HEK293 (cell line): ENCODE measurements around the gene AFF1.

ENCODE experiments used
- CTCF ChIA-PET: fragments of 350-600 bp; formaldehyde crosslinking; extraction: SDS; loops from one replicate; lab custom pipeline; 2021; ENCODE audit warnings: antibody characterized with exemption; lab: Yijun Ruan, JAX
- POLR2A ChIA-PET: fragments of 300-600 bp; formaldehyde crosslinking; extraction: SDS; loops from one replicate; lab custom pipeline; 2020; ENCODE audit warnings: antibody characterized with exemption, inconsistent platforms; lab: Yijun Ruan, JAX
- H3K27ac ChIP-seq: fragments of 200-500 bp; sonication (Bioruptor generic); 2 replicates; pipeline ENCODE4 v1.5.1; 2014; ENCODE audit warnings: low read depth, low read length, control low read depth, inconsistent platforms; ENCODE audit errors: extremely low read depth
- H3K36me3 ChIP-seq, 2 experiments: fragments of 200-500 bp in 1 of 2; sonication (Bioruptor generic) in 1 of 2; 1 replicate in 1 of 2; 2 replicates in 1 of 2; pipeline ENCODE4 v1.5.1; 2014 to 2017; ENCODE audit warnings: inconsistent platforms in 2 of 2, low read length in 2 of 2; ENCODE audit not compliant: control insufficient read depth in 2 of 2, insufficient read depth in 1 of 2
- H3K4me1 ChIP-seq: fragments of 200-500 bp; sonication (Bioruptor generic); 2 replicates; pipeline ENCODE4 v1.5.1; 2014; ENCODE audit warnings: mild to moderate bottlenecking, low read length, inconsistent platforms; ENCODE audit not compliant: control insufficient read depth, insufficient read depth
- H3K4me3 ChIP-seq: 2 replicates; pipeline ENCODE4 v1.5.1; 2011; ENCODE audit warnings: low read depth, mild to moderate bottlenecking, control low read depth, low read length, moderate library complexity
- H3K9me3 ChIP-seq: fragments of 200-500 bp; sonication (Bioruptor generic); 2 replicates; pipeline ENCODE4 v1.5.1; 2014; ENCODE audit warnings: low read depth, low read length, inconsistent platforms; ENCODE audit not compliant: control insufficient read depth, insufficient read depth
- GLIS2 ChIP-seq: fragments of 450-650 bp; formaldehyde crosslinking; IDR thresholded peaks from 2 replicates; pipeline ENCODE4 v1.5.1; 2016; ENCODE audit warnings: missing biosample characterization, missing genetic modification characterization
- KLF16 ChIP-seq: fragments of 450-650 bp; formaldehyde crosslinking; IDR thresholded peaks from 2 replicates; pipeline ENCODE4 v1.5.1; 2017; ENCODE audit warnings: missing biosample characterization, missing genetic modification characterization
- REPIN1 ChIP-seq: fragments of 450-650 bp; formaldehyde crosslinking; IDR thresholded peaks from 2 replicates; pipeline ENCODE4 v1.5.1; 2017; ENCODE audit warnings: missing biosample characterization, missing genetic modification characterization, low read depth
- SCRT1 ChIP-seq: fragments of 450-650 bp; formaldehyde crosslinking; IDR thresholded peaks from 2 replicates; pipeline ENCODE4 v1.5.1; 2016; ENCODE audit warnings: missing biosample characterization, missing genetic modification characterization, borderline replicate concordance
- SP7 ChIP-seq: fragments of 450-650 bp; formaldehyde crosslinking; IDR thresholded peaks from 2 replicates; pipeline ENCODE4 v1.5.1; 2016; ENCODE audit warnings: missing biosample characterization, missing genetic modification characterization
- ZBTB10 ChIP-seq: fragments of 450-650 bp; formaldehyde crosslinking; IDR thresholded peaks from 2 replicates; pipeline ENCODE4 v1.5.1; 2016; ENCODE audit warnings: missing biosample characterization, missing genetic modification characterization
- ZBTB49 ChIP-seq: fragments of 450-650 bp; formaldehyde crosslinking; IDR thresholded peaks from 2 replicates; pipeline ENCODE4 v1.5.1; 2016; ENCODE audit warnings: missing biosample characterization, missing genetic modification characterization, low read depth
- ZNF10 ChIP-seq: fragments of 450-650 bp; formaldehyde crosslinking; IDR thresholded peaks from 2 replicates; pipeline ENCODE4 v1.5.1; 2017; ENCODE audit warnings: missing biosample characterization, missing genetic modification characterization
- ZNF138 ChIP-seq: fragments of 450-650 bp; formaldehyde crosslinking; IDR thresholded peaks from 2 replicates; pipeline ENCODE4 v1.5.1; 2016; ENCODE audit warnings: missing biosample characterization, missing genetic modification characterization, borderline replicate concordance
- ZNF24 ChIP-seq: fragments of 450-650 bp; formaldehyde crosslinking; IDR thresholded peaks from 2 replicates; pipeline ENCODE4 v1.5.1; 2016; ENCODE audit warnings: missing biosample characterization, missing genetic modification characterization
- ZNF366 ChIP-seq: fragments of 450-650 bp; formaldehyde crosslinking; conservative IDR thresholded peaks from 2 replicates; pipeline ENCODE4 v1.5.1; 2016; ENCODE audit warnings: missing biosample characterization, missing genetic modification characterization
- ZNF394 ChIP-seq: fragments of 450-650 bp; formaldehyde crosslinking; IDR thresholded peaks from 2 replicates; pipeline ENCODE4 v1.5.1; 2016; ENCODE audit warnings: missing biosample characterization, missing genetic modification characterization, mild to moderate bottlenecking, moderate library complexity, borderline replicate concordance
- ZNF514 ChIP-seq: fragments of 450-650 bp; formaldehyde crosslinking; IDR thresholded peaks from 2 replicates; pipeline ENCODE4 v1.5.1; 2016; ENCODE audit warnings: missing biosample characterization, missing genetic modification characterization
- ZNF544 ChIP-seq: fragments of 450-650 bp; formaldehyde crosslinking; IDR thresholded peaks from 2 replicates; pipeline ENCODE4 v1.5.0; 2017; ENCODE audit warnings: missing biosample characterization, missing genetic modification characterization
- ZNF555 ChIP-seq: fragments of 450-650 bp; formaldehyde crosslinking; conservative IDR thresholded peaks from 2 replicates; pipeline ENCODE4 v1.5.1; 2017; ENCODE audit warnings: missing biosample characterization, mild to moderate bottlenecking, missing genetic modification characterization, inconsistent platforms
- ZNF677 ChIP-seq: fragments of 450-650 bp; IDR thresholded peaks from 2 replicates; pipeline ENCODE4 v1.5.0; 2018; ENCODE audit warnings: missing biosample characterization, mild to moderate bottlenecking, missing genetic modification characterization, moderate library complexity
- ZNF785 ChIP-seq: fragments of 450-650 bp; formaldehyde crosslinking; IDR thresholded peaks from 2 replicates; pipeline ENCODE4 v1.5.1; 2016; ENCODE audit warnings: missing biosample characterization, missing genetic modification characterization
- ZNF792 ChIP-seq: fragments of 450-650 bp; formaldehyde crosslinking; IDR thresholded peaks from 2 replicates; pipeline ENCODE4 v1.5.1; 2016; ENCODE audit warnings: missing biosample characterization, missing genetic modification characterization
- ZSCAN4 ChIP-seq: fragments of 450-650 bp; formaldehyde crosslinking; IDR thresholded peaks from 2 replicates; pipeline ENCODE4 v1.5.1; 2017; ENCODE audit warnings: missing biosample characterization, missing genetic modification characterization

Gene AFF1

GRCh38 chr4:86975927-86976326 lies 41.1 kb downstream of the AFF1 start:
- H3K4me3 ChIP-seq = no peak overlapping the region
- H3K27ac ChIP-seq = no peak overlapping the region
- TF ChIP-seq SP7 (peak; percentile 64), ZNF792 (tag by site-specific recombination) (no peak)
- no peaks in the 10 kb centered on the region; the same call in 1 of the 2 replicates for H3K4me1 ChIP-seq
- ChIA-PET CTCF (interaction anchor here (1.2 kb wide), 1 partner anchor 53 kb away, joined by 5 read pairs; no protein-coding TSS in a partner anchor), POLR2A (no interaction called here)
- H3K36me3 ChIP-seq = no peaks in the 10 kb centered on the region
- no peaks in the 10 kb centered on the region for H3K9me3 ChIP-seq

GRCh38 chr4:86976801-86977485 lies 42.1 kb downstream of the AFF1 start:
- no peaks in the 10 kb centered on the region for H3K36me3 ChIP-seq
- no peaks in the 10 kb centered on the region; the same call in 1 of the 2 replicates for H3K4me1 ChIP-seq
- TF ChIP-seq ZNF24 (tag by site-specific recombination) (no peak), ZNF544 (tag by site-specific recombination) (no peak), ZNF10 (tag by site-specific recombination) (no peak), ZSCAN4 (no peak), ZNF366 (tag by site-specific recombination) (no peak), ZNF394 (tag by site-specific recombination) (no peak), ZNF514 (tag by site-specific recombination) (no peak), ZNF677 (tag by site-specific recombination) (no peak), ZNF555 (tag by site-specific recombination) (no peak), GLIS2 (no peak), ZBTB10 (tag by site-specific recombination) (no peak), KLF16 (tag by site-specific recombination) (no peak), REPIN1 (tag by site-specific recombination) (no peak), ZNF138 (no peak), ZBTB49 (no peak), SCRT1 (no peak), ZNF792 (tag by site-specific recombination) (no peak), ZNF785 (tag by site-specific recombination) (no peak)
- no peaks in the 10 kb centered on the region for H3K9me3 ChIP-seq
- POLR2A ChIA-PET = no interaction called here
- CTCF ChIA-PET = interaction anchor here (1.2 kb wide), 1 partner anchor 54 kb away, joined by 5 read pairs; no protein-coding TSS in a partner anchor
- no peak overlapping the region for H3K27ac ChIP-seq
- no peak overlapping the region for H3K4me3 ChIP-seq
